Measurements from ENCODE around the gene MAGED1.

DNA sequence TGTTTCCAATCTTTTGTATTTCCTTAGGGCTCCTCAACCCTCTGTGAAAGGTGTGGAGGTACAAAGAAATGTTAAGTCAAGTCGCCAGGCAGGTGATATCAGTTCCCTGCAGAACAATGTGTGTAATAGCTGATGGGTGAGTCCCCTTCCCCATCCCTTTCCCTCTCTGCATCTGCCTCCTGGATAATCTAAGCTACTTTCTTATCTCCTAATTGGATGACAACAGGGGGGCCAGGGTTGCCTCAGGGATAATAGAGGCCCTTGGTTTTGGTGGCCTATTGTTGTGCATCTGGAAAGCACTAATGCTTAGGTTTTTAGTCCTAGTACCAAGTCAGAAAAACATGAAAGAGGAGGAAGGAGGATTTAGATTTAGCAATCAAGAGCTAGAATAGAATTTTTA lies 29.1 kb downstream of the MAGED1 start:
- TF ChIP-seq, protein P1, sequence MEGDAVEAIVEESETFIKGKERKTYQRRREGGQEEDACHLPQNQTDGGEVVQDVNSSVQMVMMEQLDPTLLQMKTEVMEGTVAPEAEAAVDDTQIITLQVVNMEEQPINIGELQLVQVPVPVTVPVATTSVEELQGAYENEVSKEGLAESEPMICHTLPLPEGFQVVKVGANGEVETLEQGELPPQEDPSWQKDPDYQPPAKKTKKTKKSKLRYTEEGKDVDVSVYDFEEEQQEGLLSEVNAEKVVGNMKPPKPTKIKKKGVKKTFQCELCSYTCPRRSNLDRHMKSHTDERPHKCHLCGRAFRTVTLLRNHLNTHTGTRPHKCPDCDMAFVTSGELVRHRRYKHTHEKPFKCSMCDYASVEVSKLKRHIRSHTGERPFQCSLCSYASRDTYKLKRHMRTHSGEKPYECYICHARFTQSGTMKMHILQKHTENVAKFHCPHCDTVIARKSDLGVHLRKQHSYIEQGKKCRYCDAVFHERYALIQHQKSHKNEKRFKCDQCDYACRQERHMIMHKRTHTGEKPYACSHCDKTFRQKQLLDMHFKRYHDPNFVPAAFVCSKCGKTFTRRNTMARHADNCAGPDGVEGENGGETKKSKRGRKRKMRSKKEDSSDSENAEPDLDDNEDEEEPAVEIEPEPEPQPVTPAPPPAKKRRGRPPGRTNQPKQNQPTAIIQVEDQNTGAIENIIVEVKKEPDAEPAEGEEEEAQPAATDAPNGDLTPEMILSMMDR (conservative IDR thresholded peaks at IDR 0.05 in 1 of 2, IDR thresholded peaks at IDR 0.05 in 1 of 2; ENCODE audit: extremely low read depth in 1 of 2, insufficient read depth in 1 of 2, low read depth in 1 of 2, low read length in 2 of 2): no peak
- no peak for TF ChIP-seq EZH2 (IDR thresholded peaks at IDR 0.05; ENCODE audit: borderline replicate concordance, low read length)
